SU-DHL-6 (cell line): ENCODE results near the gene ATP2A1.

Experiments
- H2AFZ ChIP-seq: fragments of 200-600 bp; sonication (generic); 2 replicates; pipeline ENCODE4 v1.6.1; 2014; ENCODE audit warnings: low read depth, mild to moderate bottlenecking, moderate library complexity, mixed read lengths, antibody characterized with exemption, low read length; ENCODE audit not compliant: severe bottlenecking
- H3F3A ChIP-seq: fragments of 200-600 bp; shearing (Covaris generic); 2 replicates; pipeline ENCODE4 v1.6.0; 2016; ENCODE audit warnings: antibody characterized with exemption, mild to moderate bottlenecking; ENCODE audit not compliant: insufficient read depth
- H3K27ac ChIP-seq: fragments of 200-600 bp; sonication (generic); 2 replicates; pipeline ENCODE4 v1.5.1; 2016; ENCODE audit warnings: low read depth, mild to moderate bottlenecking, low read length, moderate library complexity, mixed read lengths
- H3K27me3 ChIP-seq: fragments of 200-600 bp; sonication (generic), shearing (Covaris generic); 2 replicates; pipeline ENCODE4 v1.6.0; 2014; ENCODE audit warnings: mild to moderate bottlenecking, low read length
- H3K36me3 ChIP-seq: fragments of 200-600 bp; sonication (generic); 2 replicates; pipeline ENCODE4 v1.6.1; 2014; ENCODE audit warnings: mild to moderate bottlenecking, low read length, mixed read lengths
- H3K4me2 ChIP-seq: fragments of 300-600, 200-600 bp; shearing (Covaris generic), sonication (generic); 2 replicates; pipeline ENCODE4 v1.6.0; 2014; ENCODE audit warnings: low read length, low read depth, mild to moderate bottlenecking; ENCODE audit not compliant: poor library complexity, severe bottlenecking
- H3K4me3 ChIP-seq: fragments of 200-600 bp; sonication (generic); 2 replicates; pipeline ENCODE4 v1.5.1; 2014; ENCODE audit warnings: antibody characterized with exemption, low read length, mild to moderate bottlenecking, mixed read lengths; ENCODE audit not compliant: insufficient read depth, poor library complexity, severe bottlenecking
- H3K79me2 ChIP-seq: fragments of 200-600 bp; sonication (generic); 2 replicates; pipeline ENCODE4 v1.6.1; 2014; ENCODE audit warnings: mild to moderate bottlenecking, low read length, moderate library complexity; ENCODE audit not compliant: insufficient read depth
- H3K9ac ChIP-seq: fragments of 200-600 bp; sonication (generic); 2 replicates; pipeline ENCODE4 v1.7.0; 2014; ENCODE audit warnings: mild to moderate bottlenecking, low read length
- H3K9me2 ChIP-seq: fragments of 200-600 bp; sonication (generic); replicated peaks from 2 replicates; pipeline ENCODE4 v1.6.1; 2014; ENCODE audit warnings: low read length; ENCODE audit not compliant: insufficient read depth
- H3K9me3 ChIP-seq: fragments of 200-600 bp; sonication (generic); 2 replicates; pipeline ENCODE4 v1.6.1; 2014; ENCODE audit warnings: low read length, mixed read lengths; ENCODE audit not compliant: insufficient read depth
- H4K20me1 ChIP-seq: fragments of 200-600 bp; sonication (generic); 2 replicates; pipeline ENCODE4 v1.6.1; 2014; ENCODE audit warnings: low read depth, mild to moderate bottlenecking, antibody characterized with exemption, low read length, moderate library complexity, mixed read lengths
- EZH2phosphoT487 ChIP-seq: fragments of 200-600 bp; sonication (generic), shearing (Covaris generic); conservative IDR thresholded peaks from 2 replicates; pipeline ENCODE4 v1.6.1; 2018; ENCODE audit warnings: mild to moderate bottlenecking, antibody characterized with exemption, low read length, moderate library complexity, mixed read lengths
- TF ChIP-seq, protein P1 (sequence below): fragments of 200-600 bp; sonication (generic); IDR thresholded peaks from one replicate; pipeline ENCODE4 v1.5.1; 2017; ENCODE audit warnings: antibody characterized with exemption, mild to moderate bottlenecking, low read length, moderate library complexity; ENCODE audit not compliant: insufficient read depth, poor library complexity, severe bottlenecking

Gene ATP2A1

DNA sequence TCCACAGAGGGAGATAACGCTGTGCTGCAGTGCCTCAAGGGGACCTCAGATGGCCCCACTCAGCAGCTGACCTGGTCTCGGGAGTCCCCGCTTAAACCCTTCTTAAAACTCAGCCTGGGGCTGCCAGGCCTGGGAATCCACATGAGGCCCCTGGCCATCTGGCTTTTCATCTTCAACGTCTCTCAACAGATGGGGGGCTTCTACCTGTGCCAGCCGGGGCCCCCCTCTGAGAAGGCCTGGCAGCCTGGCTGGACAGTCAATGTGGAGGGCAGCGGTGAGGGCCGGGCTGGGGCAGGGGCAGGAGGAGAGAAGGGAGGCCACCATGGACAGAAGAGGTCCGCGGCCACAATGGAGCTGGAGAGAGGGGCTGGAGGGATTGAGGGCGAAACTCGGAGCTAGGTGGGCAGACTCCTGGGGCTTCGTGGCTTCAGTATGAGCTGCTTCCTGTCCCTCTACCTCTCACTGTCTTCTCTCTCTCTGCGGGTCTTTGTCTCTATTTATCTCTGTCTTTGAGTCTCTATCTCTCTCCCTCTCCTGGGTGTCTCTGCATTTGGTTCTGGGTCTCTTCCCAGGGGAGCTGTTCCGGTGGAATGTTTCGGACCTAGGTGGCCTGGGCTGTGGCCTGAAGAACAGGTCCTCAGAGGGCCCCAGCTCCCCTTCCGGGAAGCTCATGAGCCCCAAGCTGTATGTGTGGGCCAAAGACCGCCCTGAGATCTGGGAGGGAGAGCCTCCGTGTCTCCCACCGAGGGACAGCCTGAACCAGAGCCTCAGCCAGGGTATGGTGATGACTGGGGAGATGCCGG is 54.3 kb downstream of the ATP2A1 start:
- Histone ChIP-seq H3K9ac (peak overlapping the region; percentile 91), H3K9me3 (no peaks in the 10 kb centered on the region), H3K36me3 (peaks cover 5% of the 10 kb centered on the region; the same call in 1 of the 2 replicates), H3K79me2 (peaks cover 16% of the 10 kb centered on the region), H3K27ac (peak overlapping the region; percentile 84), H4K20me1 (no peaks in the 10 kb centered on the region), H3K9me2 (no peaks in the 10 kb centered on the region), H3K27me3 (no peaks in the 10 kb centered on the region), H3K4me3 (peak overlapping the region; percentile 78), H3F3A (peaks cover 29% of the 10 kb centered on the region), H3K4me2 (peak overlapping the region; percentile 93), H2AFZ (peak overlapping the region; percentile 38)
- no peak for TF ChIP-seq EZH2phosphoT487
- TF ChIP-seq, protein P1, sequence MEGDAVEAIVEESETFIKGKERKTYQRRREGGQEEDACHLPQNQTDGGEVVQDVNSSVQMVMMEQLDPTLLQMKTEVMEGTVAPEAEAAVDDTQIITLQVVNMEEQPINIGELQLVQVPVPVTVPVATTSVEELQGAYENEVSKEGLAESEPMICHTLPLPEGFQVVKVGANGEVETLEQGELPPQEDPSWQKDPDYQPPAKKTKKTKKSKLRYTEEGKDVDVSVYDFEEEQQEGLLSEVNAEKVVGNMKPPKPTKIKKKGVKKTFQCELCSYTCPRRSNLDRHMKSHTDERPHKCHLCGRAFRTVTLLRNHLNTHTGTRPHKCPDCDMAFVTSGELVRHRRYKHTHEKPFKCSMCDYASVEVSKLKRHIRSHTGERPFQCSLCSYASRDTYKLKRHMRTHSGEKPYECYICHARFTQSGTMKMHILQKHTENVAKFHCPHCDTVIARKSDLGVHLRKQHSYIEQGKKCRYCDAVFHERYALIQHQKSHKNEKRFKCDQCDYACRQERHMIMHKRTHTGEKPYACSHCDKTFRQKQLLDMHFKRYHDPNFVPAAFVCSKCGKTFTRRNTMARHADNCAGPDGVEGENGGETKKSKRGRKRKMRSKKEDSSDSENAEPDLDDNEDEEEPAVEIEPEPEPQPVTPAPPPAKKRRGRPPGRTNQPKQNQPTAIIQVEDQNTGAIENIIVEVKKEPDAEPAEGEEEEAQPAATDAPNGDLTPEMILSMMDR: no peak

DNA sequence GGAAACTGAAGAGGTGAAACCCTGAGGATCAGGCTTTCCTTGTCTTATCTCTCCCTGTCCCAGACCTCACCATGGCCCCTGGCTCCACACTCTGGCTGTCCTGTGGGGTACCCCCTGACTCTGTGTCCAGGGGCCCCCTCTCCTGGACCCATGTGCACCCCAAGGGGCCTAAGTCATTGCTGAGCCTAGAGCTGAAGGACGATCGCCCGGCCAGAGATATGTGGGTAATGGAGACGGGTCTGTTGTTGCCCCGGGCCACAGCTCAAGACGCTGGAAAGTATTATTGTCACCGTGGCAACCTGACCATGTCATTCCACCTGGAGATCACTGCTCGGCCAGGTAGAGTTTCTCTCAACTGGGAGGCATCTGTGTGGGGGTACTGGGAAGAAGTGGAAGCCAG is 54.9 kb downstream of the ATP2A1 start:
- Histone ChIP-seq H3K4me2 (peak overlapping the region; percentile 93), H3K79me2 (peaks cover 16% of the 10 kb centered on the region), H3K9ac (peak overlapping the region; percentile 91), H3K36me3 (peaks cover 5% of the 10 kb centered on the region; the same call in 1 of the 2 replicates), H3K9me2 (no peaks in the 10 kb centered on the region), H3K9me3 (no peaks in the 10 kb centered on the region), H2AFZ (no peak overlapping the region), H4K20me1 (no peaks in the 10 kb centered on the region), H3K27me3 (no peaks in the 10 kb centered on the region), H3K27ac (peak overlapping the region; percentile 84), H3F3A (peaks cover 29% of the 10 kb centered on the region), H3K4me3 (peak overlapping the region; percentile 78)
- TF ChIP-seq EZH2phosphoT487: no peak
- TF ChIP-seq, protein P1: no peak

DNA sequence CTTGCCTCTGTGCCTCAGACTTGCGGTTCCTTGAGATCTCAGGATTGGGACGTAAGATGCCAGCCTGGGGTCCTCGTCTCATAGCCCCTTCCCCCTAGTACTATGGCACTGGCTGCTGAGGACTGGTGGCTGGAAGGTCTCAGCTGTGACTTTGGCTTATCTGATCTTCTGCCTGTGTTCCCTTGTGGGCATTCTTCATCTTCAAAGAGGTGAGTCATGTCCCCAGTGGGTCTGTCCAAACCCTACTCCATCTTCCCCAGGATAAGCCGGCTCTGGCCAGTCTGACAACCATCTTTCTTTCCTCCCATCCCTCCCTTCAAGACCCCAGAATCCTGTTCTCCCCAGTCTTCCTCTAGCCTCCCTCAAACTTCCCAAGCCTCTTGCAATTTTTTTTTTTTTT is 57.1 kb downstream of the ATP2A1 start:
- H3K9ac ChIP-seq: no peak overlapping the region
- H3K27ac ChIP-seq: no peak overlapping the region

More for the DNA sequence above, 57.1 kb downstream of the ATP2A1 start:
- H3K36me3 ChIP-seq: peaks cover 5% of the 10 kb centered on the region; the same call in 1 of the 2 replicates
- H4K20me1 ChIP-seq: no peaks in the 10 kb centered on the region
- H3K9me2 ChIP-seq: no peaks in the 10 kb centered on the region
- H3K27me3 ChIP-seq: no peaks in the 10 kb centered on the region
- no peak overlapping the region for H3K4me2 ChIP-seq
- H3K4me3 ChIP-seq: no peak overlapping the region
- peaks cover 16% of the 10 kb centered on the region for H3K79me2 ChIP-seq
- peaks cover 17% of the 10 kb centered on the region for H3F3A ChIP-seq
- H2AFZ ChIP-seq: no peak overlapping the region
- H3K9me3 ChIP-seq: no peaks in the 10 kb centered on the region
- TF ChIP-seq, protein P1: no peak
- no peak for TF ChIP-seq EZH2phosphoT487
